GM10266 (cell line): ENCODE results near the gene CNTNAP1.

Source experiments
- DNase-seq: peaks from one replicate; pipeline ENCODE4 v3.0.0; 2012; ENCODE audit errors: extremely low spot score
- TF ChIP-seq, protein P1 (sequence below): IDR thresholded peaks from 2 replicates; pipeline ENCODE4 v1.5.1; 2012; ENCODE audit warnings: mild to moderate bottlenecking, low read depth; ENCODE audit not compliant: control insufficient read depth, insufficient read depth; ENCODE audit errors: missing control alignments

Gene CNTNAP1

DNA sequence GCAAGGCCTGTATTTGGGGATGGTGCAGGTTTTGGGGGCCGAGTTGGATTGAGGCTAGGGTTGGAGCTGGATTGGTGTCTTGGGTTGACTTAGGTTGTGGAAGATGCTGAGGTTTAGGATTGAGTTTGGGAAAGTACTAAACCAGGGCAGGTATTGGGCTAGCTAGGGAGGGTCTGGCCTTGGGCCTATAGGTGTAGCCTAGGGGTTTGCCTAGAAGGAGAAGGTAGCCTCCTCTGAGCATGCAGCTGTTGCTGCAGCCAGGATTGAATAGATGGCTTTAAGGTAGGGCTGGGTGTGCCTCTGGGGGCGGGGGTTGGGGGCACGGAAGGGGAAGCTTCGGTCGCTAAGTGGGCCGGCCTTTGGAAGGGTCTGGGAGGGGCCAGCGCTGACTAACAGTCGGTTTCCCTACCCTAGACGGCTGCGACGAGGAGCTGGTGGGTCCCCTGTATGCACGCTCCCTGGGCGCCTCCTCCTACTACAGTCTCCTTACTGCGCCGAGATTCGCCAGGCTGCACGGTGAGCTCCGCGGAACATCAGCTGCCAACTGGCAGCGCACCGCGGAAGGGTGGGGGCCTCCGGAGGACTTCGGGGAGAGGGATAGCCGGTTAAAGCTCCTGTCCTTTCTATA, 1.2 kb downstream of the CNTNAP1 start:
- TF ChIP-seq, protein P1, sequence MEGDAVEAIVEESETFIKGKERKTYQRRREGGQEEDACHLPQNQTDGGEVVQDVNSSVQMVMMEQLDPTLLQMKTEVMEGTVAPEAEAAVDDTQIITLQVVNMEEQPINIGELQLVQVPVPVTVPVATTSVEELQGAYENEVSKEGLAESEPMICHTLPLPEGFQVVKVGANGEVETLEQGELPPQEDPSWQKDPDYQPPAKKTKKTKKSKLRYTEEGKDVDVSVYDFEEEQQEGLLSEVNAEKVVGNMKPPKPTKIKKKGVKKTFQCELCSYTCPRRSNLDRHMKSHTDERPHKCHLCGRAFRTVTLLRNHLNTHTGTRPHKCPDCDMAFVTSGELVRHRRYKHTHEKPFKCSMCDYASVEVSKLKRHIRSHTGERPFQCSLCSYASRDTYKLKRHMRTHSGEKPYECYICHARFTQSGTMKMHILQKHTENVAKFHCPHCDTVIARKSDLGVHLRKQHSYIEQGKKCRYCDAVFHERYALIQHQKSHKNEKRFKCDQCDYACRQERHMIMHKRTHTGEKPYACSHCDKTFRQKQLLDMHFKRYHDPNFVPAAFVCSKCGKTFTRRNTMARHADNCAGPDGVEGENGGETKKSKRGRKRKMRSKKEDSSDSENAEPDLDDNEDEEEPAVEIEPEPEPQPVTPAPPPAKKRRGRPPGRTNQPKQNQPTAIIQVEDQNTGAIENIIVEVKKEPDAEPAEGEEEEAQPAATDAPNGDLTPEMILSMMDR: no peak
- DNase-seq: peak; percentile 65

DNA sequence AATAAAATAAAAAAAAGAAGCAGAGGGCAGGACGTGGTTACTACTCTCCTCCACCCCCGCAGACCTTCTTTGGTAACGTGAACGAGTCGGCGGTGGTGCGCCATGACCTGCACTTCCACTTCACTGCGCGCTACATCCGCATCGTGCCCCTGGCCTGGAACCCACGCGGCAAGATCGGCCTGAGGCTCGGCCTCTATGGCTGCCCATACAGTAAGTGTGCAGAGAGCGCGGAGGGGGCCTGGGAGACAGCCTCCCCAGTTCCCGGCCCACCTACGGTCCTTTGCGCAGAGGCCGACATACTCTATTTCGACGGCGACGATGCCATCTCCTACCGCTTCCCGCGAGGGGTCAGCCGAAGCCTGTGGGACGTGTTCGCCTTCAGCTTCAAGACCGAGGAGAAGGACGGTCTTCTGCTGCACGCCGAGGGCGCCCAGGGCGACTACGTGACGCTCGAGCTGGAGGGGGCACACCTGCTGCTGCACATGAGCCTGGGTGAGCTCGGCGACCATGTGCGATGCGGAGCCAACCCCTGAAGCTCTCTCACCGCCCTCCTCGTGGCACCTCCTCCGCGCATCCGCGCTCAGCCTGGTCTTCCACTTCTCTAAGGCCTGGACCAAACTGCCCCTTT, 2.7 kb downstream of the CNTNAP1 start:
- no peak for DNase-seq
- TF ChIP-seq, protein P1: no peak

DNA sequence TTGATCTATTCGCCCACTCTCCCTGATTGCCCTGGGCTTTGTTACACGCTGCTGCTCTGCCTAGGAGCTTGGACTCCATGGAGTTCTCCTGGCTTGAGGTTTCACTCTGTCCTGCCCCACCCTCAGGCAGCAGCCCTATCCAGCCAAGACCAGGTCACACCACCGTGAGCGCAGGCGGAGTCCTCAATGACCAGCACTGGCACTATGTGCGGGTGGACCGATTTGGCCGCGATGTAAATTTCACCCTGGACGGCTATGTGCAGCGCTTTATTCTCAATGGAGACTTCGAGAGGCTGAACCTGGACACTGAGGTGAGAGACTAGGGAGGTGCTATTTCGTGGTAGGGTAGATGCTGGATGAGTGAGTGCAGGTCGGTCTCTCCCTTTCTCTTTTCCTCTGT, 3.5 kb downstream of the CNTNAP1 start:
- TF ChIP-seq, protein P1: no peak
- no peak for DNase-seq

DNA sequence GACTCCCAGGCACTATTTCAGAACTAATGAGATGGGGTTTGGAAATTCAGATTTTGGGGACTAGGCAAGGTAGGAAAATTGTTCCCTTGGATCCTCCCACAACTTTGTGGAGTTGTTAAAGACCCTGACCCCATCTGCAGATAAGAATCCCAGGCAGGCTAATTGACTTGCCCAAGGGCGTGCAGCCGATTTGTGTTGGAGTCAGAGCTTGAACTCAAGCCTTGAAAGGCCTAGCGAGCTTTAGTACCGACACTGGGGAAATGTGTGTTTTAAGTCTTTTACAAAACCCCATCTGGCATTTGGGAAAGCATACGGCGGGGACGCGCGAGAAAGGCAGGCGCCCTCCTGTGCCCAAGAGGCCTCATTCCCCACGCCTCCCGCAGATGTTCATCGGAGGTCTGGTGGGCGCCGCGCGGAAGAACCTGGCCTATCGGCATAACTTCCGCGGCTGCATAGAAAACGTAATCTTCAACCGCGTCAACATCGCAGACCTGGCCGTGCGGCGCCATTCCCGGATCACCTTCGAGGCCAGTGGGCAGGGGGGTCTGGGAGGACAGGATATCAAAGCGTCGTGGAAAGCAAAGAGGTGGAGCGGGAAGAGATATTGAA, 4.3 kb downstream of the CNTNAP1 start:
- TF ChIP-seq, protein P1: no peak
- DNase-seq: no peak

DNA sequence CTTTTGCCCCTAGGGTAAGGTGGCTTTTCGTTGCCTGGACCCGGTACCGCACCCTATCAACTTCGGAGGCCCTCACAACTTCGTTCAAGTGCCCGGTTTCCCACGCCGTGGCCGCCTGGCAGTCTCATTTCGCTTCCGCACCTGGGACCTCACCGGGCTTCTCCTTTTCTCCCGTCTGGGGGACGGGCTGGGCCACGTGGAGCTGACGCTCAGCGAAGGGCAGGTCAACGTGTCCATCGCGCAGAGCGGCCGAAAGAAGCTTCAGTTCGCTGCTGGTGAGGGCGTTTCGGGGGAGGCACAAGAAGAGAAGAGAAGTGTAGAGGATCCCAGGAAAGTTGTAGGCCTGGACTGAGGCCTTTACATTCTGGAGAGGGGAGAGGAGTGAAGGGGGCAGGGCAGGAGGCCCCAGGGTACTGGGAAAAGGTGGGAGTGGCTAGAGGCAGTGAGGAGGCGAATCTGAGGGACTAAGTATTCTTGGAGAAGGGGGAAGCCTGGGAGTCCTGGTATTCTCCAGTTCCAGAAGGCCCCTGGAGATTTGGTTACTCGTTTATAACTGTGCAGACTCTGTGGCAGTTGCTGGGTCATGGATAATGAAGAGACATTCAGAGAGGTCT, 5.5 kb downstream of the CNTNAP1 start:
- TF ChIP-seq, protein P1: no peak
- DNase-seq: no peak

DNA sequence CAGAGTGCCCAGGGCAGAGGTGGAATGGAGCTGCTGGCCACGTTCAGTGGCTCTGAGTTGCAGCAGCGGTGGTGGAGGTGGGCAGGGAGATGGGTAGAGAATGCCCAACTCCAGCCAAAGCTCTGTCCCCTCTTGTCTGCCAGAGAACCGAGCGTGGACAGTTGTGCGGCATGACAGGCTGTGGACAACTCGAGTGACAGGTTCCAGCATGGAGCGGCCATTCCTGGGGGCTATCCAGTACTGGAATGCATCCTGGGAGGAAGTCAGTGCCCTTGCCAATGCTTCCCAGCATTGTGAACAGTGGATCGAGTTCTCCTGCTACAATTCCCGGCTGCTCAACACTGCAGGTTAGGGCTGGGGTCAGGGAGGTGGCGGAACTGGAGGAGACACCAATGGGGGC, 8.3 kb downstream of the CNTNAP1 start:
- TF ChIP-seq, protein P1: no peak
- DNase-seq: no peak

DNA sequence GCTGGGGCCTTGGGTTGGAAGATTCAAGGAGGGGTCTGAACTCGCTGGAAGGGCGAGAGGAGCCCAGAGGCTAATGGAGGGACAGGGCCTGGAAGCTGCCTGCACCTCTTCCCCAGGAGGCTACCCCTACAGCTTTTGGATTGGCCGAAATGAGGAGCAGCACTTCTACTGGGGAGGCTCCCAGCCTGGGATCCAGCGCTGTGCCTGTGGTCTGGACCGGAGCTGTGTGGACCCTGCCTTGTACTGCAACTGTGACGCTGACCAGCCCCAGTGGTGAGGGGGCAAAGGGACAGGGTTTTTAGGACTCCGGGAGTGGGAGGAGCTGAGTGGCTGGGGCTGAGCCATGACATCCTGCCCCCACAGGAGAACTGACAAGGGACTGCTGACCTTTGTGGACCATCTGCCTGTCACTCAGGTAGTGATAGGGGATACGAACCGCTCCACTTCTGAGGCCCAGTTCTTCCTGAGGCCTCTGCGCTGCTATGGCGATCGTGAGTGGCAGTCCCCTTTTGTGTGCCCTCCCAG, 8.8 kb downstream of the CNTNAP1 start:
- TF ChIP-seq, protein P1: no peak
- no peak for DNase-seq
